WTC11 (cell line): Measurements from ENCODE around the gene SLC44A3. TPM values are rescaled to one million over a fixed set of nuclear protein-coding genes. Genes with fewer than 3 reads are reported as not detected.

Experiments
- ATAC-seq: fragments of 200-7000 bp; cut with Tn5 transposase; 2 replicates; pipeline ENCODE4 v1.10.0; 2021; ENCODE audit warnings: mild to moderate bottlenecking, moderate library complexity
- CTCF ChIA-PET: fragments of 300-600 bp; sonication (Branson Sonifier 250); formaldehyde crosslinking; loops from one replicate; lab custom pipeline; 2021; ENCODE audit warnings: antibody characterized with exemption; lab: Charles Lee
- POLR2A ChIA-PET: fragments of 350-600 bp; sonication (Branson Sonifier 250); formaldehyde crosslinking; loops from one replicate; lab custom pipeline; 2021; ENCODE audit warnings: antibody characterized with exemption; lab: Charles Lee
- DNase-seq: peaks from one replicate; pipeline ENCODE4 v3.0.0; 2021; ENCODE audit warnings: low spot score
- H3K27ac Mint-ChIP-seq: 2 replicates; pipeline ENCODE4 v1.8.0; 2021; ENCODE audit warnings: mixed read lengths
- H3K27me3 Mint-ChIP-seq: 2 replicates; pipeline ENCODE4 v1.8.0; 2021; ENCODE audit warnings: low read depth, mild to moderate bottlenecking, moderate library complexity, mixed read lengths
- H3K36me3 Mint-ChIP-seq: 2 replicates; pipeline ENCODE4 v1.8.0; 2021; ENCODE audit warnings: mixed read lengths
- H3K4me1 Mint-ChIP-seq: 2 replicates; pipeline ENCODE4 v1.8.0; 2022; ENCODE audit warnings: mixed read lengths
- H3K4me3 Mint-ChIP-seq: 2 replicates; pipeline ENCODE4 v1.8.0; 2021; ENCODE audit warnings: mild to moderate bottlenecking, moderate library complexity, mixed read lengths
- H3K9me3 Mint-ChIP-seq: 2 replicates; pipeline ENCODE4 v1.8.0; 2021; ENCODE audit warnings: mixed read lengths
- CREB1 ChIP-seq: sonication (generic); formaldehyde crosslinking; IDR thresholded peaks from 2 replicates; pipeline ENCODE4 v1.8.0; 2023; ENCODE audit warnings: mild to moderate bottlenecking, missing genetic modification reagents
- ESRRA ChIP-seq: sonication (generic); formaldehyde crosslinking; IDR thresholded peaks from 2 replicates; pipeline ENCODE4 v1.8.1; 2022; ENCODE audit warnings: mild to moderate bottlenecking, missing genetic modification reagents, borderline replicate concordance
- FOXJ3 ChIP-seq: sonication (generic); formaldehyde crosslinking; IDR thresholded peaks from 2 replicates; pipeline ENCODE4 v1.9.0; 2021; ENCODE audit warnings: missing genetic modification reagents, mild to moderate bottlenecking, borderline replicate concordance
- GABPB1 ChIP-seq: sonication (generic); formaldehyde crosslinking; IDR thresholded peaks from 2 replicates; pipeline ENCODE4 v1.8.1; 2023; ENCODE audit warnings: mild to moderate bottlenecking, missing genetic modification reagents
- NFATC4 ChIP-seq: fragments of 250-450 bp; sonication (Bioruptor Pico); IDR thresholded peaks from 2 replicates; pipeline ENCODE4 v1.9.0; 2021; ENCODE audit warnings: mild to moderate bottlenecking
- PRRX2 ChIP-seq: fragments of 250-450 bp; sonication (Bioruptor Pico); IDR thresholded peaks from 2 replicates; pipeline ENCODE4 v1.8.0; 2021; ENCODE audit warnings: mild to moderate bottlenecking
- RORB ChIP-seq: fragments of 250-450 bp; sonication (Bioruptor Pico); IDR thresholded peaks from 2 replicates; pipeline ENCODE4 v1.9.0; 2021; ENCODE audit warnings: mild to moderate bottlenecking
- TP53 ChIP-seq: sonication (generic); formaldehyde crosslinking; IDR thresholded peaks from 2 replicates; pipeline ENCODE4 v1.8.1; 2023; ENCODE audit warnings: mild to moderate bottlenecking, missing genetic modification reagents
- ZNF121 ChIP-seq: sonication (generic); formaldehyde crosslinking; IDR thresholded peaks from 2 replicates; pipeline ENCODE4 v1.8.0; 2023; ENCODE audit warnings: missing genetic modification reagents
- ZNF232 ChIP-seq: sonication (generic); formaldehyde crosslinking; IDR thresholded peaks from 2 replicates; pipeline ENCODE4 v1.8.0; 2022; ENCODE audit warnings: mild to moderate bottlenecking, missing genetic modification reagents
- ZNF263 ChIP-seq: sonication (generic); formaldehyde crosslinking; IDR thresholded peaks from 2 replicates; pipeline ENCODE4 v1.8.1; 2022; ENCODE audit warnings: low read depth, mild to moderate bottlenecking, moderate library complexity, missing genetic modification reagents
- ZNF671 ChIP-seq: fragments of 250-450 bp; sonication (Bioruptor Pico); IDR thresholded peaks from 2 replicates; pipeline ENCODE4 v1.8.0; 2021; ENCODE audit warnings: mild to moderate bottlenecking
- total RNA-seq: library from RNA; stranded (reverse); gene quantifications from 3 replicates; pipeline ENCODE4 v1.2.3, GENCODE V29; 2021
- TF ChIP-seq, protein P1 (sequence below): sonication (generic); formaldehyde crosslinking; IDR thresholded peaks from 2 replicates; pipeline ENCODE4 v1.8.1; 2023; ENCODE audit warnings: mild to moderate bottlenecking, missing genetic modification reagents
- TF ChIP-seq, protein P2 (sequence below): sonication (generic); formaldehyde crosslinking; IDR thresholded peaks from 2 replicates; pipeline ENCODE4 v1.8.0; 2022; ENCODE audit warnings: mild to moderate bottlenecking, missing genetic modification reagents
- TF ChIP-seq, protein P3 (sequence below): sonication (generic); formaldehyde crosslinking; IDR thresholded peaks from 2 replicates; pipeline ENCODE4 v1.8.1; 2023; ENCODE audit warnings: mild to moderate bottlenecking, missing genetic modification reagents
- TF ChIP-seq, protein P4 (sequence below): sonication (generic); formaldehyde crosslinking; IDR thresholded peaks from 2 replicates; pipeline ENCODE4 v1.8.1; 2023; ENCODE audit warnings: mild to moderate bottlenecking, missing genetic modification reagents, moderate library complexity
- TF ChIP-seq, protein P5 (sequence below): fragments of 250-450 bp; sonication (Bioruptor Pico); IDR thresholded peaks from 2 replicates; pipeline ENCODE4 v1.9.0; 2021; ENCODE audit warnings: mild to moderate bottlenecking
- TF ChIP-seq, protein P6 (sequence below): sonication (generic); formaldehyde crosslinking; IDR thresholded peaks from 2 replicates; pipeline ENCODE4 v1.8.0; 2023; ENCODE audit warnings: mild to moderate bottlenecking, missing genetic modification reagents
- TF ChIP-seq, protein P7 (sequence below): sonication (generic); formaldehyde crosslinking; IDR thresholded peaks from 2 replicates; pipeline ENCODE4 v1.8.1; 2023; ENCODE audit warnings: mild to moderate bottlenecking, moderate library complexity, missing genetic modification reagents

SLC44A3 gene
- total RNA-seq, 1 experiment from 2014 or later = 4.7 TPM

DNA sequence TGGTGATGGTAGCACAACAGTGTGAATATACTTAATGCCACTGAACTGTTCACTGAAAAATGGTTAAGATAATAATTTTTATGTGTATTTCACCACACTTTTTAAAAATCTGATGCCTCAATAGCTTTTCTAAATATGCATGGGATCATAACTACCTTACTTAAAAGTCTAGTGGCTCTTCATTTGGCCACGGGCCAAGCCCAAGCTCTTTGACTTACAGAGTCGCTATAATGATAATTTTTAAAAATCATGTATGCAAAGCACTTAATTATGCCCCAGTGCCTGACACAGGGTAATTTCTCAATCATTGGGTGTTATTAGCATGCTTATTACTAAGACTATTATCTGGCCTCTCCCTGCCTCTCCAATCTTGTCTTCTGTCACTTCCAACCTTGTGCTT is 114.4 kb downstream of the SLC44A3 start:
- TF ChIP-seq, protein P1, sequence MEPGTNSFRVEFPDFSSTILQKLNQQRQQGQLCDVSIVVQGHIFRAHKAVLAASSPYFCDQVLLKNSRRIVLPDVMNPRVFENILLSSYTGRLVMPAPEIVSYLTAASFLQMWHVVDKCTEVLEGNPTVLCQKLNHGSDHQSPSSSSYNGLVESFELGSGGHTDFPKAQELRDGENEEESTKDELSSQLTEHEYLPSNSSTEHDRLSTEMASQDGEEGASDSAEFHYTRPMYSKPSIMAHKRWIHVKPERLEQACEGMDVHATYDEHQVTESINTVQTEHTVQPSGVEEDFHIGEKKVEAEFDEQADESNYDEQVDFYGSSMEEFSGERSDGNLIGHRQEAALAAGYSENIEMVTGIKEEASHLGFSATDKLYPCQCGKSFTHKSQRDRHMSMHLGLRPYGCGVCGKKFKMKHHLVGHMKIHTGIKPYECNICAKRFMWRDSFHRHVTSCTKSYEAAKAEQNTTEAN (CRISPR knock-in tag) = no peak
- TF ChIP-seq ZNF263 (CRISPR knock-in tag) (no peak), NFATC4 (no peak), ZNF121 (CRISPR knock-in tag) (no peak), ZNF232 (CRISPR knock-in tag) (no peak)
- TF ChIP-seq, protein P2, sequence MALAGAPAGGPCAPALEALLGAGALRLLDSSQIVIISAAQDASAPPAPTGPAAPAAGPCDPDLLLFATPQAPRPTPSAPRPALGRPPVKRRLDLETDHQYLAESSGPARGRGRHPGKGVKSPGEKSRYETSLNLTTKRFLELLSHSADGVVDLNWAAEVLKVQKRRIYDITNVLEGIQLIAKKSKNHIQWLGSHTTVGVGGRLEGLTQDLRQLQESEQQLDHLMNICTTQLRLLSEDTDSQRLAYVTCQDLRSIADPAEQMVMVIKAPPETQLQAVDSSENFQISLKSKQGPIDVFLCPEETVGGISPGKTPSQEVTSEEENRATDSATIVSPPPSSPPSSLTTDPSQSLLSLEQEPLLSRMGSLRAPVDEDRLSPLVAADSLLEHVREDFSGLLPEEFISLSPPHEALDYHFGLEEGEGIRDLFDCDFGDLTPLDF (CRISPR knock-in tag) = no peak
- TF ChIP-seq, protein P3, sequence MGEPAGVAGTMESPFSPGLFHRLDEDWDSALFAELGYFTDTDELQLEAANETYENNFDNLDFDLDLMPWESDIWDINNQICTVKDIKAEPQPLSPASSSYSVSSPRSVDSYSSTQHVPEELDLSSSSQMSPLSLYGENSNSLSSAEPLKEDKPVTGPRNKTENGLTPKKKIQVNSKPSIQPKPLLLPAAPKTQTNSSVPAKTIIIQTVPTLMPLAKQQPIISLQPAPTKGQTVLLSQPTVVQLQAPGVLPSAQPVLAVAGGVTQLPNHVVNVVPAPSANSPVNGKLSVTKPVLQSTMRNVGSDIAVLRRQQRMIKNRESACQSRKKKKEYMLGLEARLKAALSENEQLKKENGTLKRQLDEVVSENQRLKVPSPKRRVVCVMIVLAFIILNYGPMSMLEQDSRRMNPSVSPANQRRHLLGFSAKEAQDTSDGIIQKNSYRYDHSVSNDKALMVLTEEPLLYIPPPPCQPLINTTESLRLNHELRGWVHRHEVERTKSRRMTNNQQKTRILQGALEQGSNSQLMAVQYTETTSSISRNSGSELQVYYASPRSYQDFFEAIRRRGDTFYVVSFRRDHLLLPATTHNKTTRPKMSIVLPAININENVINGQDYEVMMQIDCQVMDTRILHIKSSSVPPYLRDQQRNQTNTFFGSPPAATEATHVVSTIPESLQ (CRISPR knock-in tag) = no peak
- TF ChIP-seq, all 79 proteins: peak for 0
- CTCF ChIA-PET = interaction anchor here (0.9 kb wide), 1 partner anchor 80 kb away, joined by 3 read pairs; no protein-coding TSS in a partner anchor
- peak overlapping the region; percentile 13 for H3K27ac Mint-ChIP-seq
- no peak overlapping the region for H3K4me3 Mint-ChIP-seq
- peaks cover 7% of the 10 kb centered on the region; the same call in 1 of the 2 replicates for H3K36me3 Mint-ChIP-seq
- H3K9me3 Mint-ChIP-seq = no peaks in the 10 kb centered on the region
- POLR2A ChIA-PET = no interaction called here
- DNase-seq (no peak), ATAC-seq (no peak)
- H3K4me1 Mint-ChIP-seq = peaks cover 49% of the 10 kb centered on the region
- H3K27me3 Mint-ChIP-seq = no peaks in the 10 kb centered on the region

DNA sequence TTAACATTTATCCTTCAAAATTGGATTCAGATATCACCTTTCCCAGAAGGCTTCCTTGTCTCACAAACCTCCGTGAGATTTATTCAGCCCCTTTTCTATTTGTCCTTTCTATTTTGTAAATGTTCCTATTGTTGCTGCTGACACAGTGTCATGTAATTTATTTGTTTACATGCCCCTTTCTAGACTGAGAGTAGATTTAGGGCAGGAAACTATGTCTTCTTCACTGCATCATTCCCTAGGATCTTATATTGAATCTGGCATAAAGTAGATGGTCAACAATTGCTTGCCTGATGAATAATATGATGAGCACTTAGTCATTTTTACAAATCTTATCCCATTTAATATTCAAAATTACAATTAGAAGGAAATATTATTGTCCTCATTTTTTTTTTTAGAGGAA is 114.9 kb downstream of the SLC44A3 start:
- Mint-ChIP-seq H3K27me3 (no peaks in the 10 kb centered on the region), H3K4me1 (peaks cover 44% of the 10 kb centered on the region), H3K36me3 (peaks cover 7% of the 10 kb centered on the region; the same call in 1 of the 2 replicates), H3K27ac (peak overlapping the region; percentile 13), H3K9me3 (no peaks in the 10 kb centered on the region), H3K4me3 (no peak overlapping the region)
- TF ChIP-seq ZNF671 = no peak
- TF ChIP-seq, protein P4, sequence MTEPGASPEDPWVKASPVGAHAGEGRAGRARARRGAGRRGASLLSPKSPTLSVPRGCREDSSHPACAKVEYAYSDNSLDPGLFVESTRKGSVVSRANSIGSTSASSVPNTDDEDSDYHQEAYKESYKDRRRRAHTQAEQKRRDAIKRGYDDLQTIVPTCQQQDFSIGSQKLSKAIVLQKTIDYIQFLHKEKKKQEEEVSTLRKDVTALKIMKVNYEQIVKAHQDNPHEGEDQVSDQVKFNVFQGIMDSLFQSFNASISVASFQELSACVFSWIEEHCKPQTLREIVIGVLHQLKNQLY = no peak
- DNase-seq (no peak), ATAC-seq (no peak)
- CTCF ChIA-PET = no interaction called here
- POLR2A ChIA-PET = interaction anchor here (2.2 kb wide), 1 partner anchor 8 kb away, joined by 8 read pairs; the partner anchor contains the start of gene CNN3

DNA sequence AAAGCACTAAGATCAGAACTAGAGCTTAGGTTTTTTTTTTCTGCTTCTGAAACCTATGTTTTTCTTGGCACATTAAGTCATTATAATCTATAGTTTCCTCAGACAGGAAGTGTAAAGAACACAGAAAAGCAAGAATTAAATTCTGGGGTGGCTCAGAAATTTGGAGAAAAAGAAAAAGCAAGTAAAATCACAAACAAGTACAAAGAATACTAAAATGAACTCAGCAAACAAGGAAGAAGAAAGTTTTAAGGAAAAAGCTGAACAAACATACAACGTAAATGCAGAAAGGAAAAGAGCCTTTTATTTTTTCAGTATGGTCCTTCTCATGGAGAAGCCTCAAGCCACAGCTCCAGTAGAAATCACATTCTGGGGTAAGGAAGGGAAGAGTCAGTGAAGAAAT is 115.3 kb downstream of the SLC44A3 start:
- ChIA-PET CTCF (interaction anchor here (1.0 to 2.2 kb wide), 3 partner anchors 81 to 298 kb away, joined by 3 to 7 read pairs (median 3); partner anchors contain the start of gene RWDD3), POLR2A (interaction anchor here (2.2 kb wide), 1 partner anchor 8 kb away, joined by 8 read pairs; the partner anchor contains the start of gene CNN3)
- TF ChIP-seq GABPB1 (CRISPR knock-in tag) (no peak), PRRX2 (CRISPR knock-in tag) (no peak), RORB (CRISPR knock-in tag) (no peak), NFATC4 (no peak), ZNF671 (no peak), ZNF232 (CRISPR knock-in tag) (no peak), TP53 (CRISPR knock-in tag) (no peak), FOXJ3 (CRISPR knock-in tag) (no peak), CREB1 (CRISPR knock-in tag) (no peak), ESRRA (CRISPR knock-in tag) (no peak)
- TF ChIP-seq, protein P5, sequence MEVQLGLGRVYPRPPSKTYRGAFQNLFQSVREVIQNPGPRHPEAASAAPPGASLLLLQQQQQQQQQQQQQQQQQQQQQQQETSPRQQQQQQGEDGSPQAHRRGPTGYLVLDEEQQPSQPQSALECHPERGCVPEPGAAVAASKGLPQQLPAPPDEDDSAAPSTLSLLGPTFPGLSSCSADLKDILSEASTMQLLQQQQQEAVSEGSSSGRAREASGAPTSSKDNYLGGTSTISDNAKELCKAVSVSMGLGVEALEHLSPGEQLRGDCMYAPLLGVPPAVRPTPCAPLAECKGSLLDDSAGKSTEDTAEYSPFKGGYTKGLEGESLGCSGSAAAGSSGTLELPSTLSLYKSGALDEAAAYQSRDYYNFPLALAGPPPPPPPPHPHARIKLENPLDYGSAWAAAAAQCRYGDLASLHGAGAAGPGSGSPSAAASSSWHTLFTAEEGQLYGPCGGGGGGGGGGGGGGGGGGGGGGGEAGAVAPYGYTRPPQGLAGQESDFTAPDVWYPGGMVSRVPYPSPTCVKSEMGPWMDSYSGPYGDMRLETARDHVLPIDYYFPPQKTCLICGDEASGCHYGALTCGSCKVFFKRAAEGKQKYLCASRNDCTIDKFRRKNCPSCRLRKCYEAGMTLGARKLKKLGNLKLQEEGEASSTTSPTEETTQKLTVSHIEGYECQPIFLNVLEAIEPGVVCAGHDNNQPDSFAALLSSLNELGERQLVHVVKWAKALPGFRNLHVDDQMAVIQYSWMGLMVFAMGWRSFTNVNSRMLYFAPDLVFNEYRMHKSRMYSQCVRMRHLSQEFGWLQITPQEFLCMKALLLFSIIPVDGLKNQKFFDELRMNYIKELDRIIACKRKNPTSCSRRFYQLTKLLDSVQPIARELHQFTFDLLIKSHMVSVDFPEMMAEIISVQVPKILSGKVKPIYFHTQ (CRISPR knock-in tag) = no peak
- TF ChIP-seq, protein P6, sequence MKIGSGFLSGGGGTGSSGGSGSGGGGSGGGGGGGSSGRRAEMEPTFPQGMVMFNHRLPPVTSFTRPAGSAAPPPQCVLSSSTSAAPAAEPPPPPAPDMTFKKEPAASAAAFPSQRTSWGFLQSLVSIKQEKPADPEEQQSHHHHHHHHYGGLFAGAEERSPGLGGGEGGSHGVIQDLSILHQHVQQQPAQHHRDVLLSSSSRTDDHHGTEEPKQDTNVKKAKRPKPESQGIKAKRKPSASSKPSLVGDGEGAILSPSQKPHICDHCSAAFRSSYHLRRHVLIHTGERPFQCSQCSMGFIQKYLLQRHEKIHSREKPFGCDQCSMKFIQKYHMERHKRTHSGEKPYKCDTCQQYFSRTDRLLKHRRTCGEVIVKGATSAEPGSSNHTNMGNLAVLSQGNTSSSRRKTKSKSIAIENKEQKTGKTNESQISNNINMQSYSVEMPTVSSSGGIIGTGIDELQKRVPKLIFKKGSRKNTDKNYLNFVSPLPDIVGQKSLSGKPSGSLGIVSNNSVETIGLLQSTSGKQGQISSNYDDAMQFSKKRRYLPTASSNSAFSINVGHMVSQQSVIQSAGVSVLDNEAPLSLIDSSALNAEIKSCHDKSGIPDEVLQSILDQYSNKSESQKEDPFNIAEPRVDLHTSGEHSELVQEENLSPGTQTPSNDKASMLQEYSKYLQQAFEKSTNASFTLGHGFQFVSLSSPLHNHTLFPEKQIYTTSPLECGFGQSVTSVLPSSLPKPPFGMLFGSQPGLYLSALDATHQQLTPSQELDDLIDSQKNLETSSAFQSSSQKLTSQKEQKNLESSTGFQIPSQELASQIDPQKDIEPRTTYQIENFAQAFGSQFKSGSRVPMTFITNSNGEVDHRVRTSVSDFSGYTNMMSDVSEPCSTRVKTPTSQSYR (CRISPR knock-in tag) = no peak
- TF ChIP-seq, protein P7, sequence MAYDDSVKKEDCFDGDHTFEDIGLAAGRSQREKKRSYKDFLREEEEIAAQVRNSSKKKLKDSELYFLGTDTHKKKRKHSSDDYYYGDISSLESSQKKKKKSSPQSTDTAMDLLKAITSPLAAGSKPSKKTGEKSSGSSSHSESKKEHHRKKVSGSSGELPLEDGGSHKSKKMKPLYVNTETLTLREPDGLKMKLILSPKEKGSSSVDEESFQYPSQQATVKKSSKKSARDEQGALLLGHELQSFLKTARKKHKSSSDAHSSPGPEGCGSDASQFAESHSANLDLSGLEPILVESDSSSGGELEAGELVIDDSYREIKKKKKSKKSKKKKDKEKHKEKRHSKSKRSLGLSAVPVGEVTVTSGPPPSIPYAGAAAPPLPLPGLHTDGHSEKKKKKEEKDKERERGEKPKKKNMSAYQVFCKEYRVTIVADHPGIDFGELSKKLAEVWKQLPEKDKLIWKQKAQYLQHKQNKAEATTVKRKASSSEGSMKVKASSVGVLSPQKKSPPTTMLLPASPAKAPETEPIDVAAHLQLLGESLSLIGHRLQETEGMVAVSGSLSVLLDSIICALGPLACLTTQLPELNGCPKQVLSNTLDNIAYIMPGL = no peak

More for the DNA sequence above, 115.3 kb downstream of the SLC44A3 start:
- Mint-ChIP-seq H3K4me3 (no peak overlapping the region), H3K36me3 (peaks cover 7% of the 10 kb centered on the region; the same call in 1 of the 2 replicates), H3K4me1 (peaks cover 40% of the 10 kb centered on the region), H3K9me3 (no peaks in the 10 kb centered on the region), H3K27me3 (no peaks in the 10 kb centered on the region), H3K27ac (peak overlapping the region; percentile 50)
- no peak for DNase-seq
- ATAC-seq = no peak
